Measurements from ENCODE around the gene SNED1.

Gene SNED1

DNA sequence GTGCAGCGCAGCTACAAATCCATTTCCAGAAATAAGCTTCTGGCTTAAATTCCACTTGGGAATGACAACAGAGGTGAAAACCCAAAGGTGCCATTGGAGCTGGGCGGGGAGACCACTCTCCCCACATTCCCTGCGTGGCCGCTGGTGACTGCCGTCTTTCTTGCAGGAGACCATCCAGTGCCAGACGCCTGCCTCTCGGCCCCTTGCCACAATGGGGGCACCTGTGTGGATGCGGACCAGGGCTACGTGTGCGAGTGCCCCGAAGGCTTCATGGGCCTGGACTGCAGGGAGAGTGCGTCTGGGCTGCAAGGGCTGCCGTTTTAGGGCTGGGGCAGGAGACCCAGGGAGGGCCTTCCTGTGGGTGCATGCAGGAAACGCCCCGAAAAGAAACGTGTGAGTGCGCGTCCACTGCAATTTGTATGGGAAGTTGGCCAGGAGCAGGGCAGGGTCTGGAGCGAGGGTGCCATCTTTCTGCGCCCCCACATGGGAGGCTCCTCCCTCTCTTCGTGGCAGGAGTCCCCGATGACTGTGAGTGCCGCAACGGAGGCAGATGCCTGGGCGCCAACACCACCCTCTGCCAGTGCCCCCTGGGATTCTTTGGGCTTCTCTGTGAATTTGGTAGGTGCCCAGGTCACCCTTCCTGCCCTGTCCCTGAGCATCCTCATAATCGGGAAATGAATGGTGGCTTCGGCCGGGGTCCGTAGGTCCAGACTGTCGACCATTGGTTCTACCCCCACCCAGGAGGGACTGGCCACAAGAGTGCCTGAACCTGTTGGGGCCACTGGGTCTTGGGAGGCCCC, 49.9 kb downstream of the SNED1 start:
- no peak for DNase-seq (ENCODE audit: low spot score)

DNA sequence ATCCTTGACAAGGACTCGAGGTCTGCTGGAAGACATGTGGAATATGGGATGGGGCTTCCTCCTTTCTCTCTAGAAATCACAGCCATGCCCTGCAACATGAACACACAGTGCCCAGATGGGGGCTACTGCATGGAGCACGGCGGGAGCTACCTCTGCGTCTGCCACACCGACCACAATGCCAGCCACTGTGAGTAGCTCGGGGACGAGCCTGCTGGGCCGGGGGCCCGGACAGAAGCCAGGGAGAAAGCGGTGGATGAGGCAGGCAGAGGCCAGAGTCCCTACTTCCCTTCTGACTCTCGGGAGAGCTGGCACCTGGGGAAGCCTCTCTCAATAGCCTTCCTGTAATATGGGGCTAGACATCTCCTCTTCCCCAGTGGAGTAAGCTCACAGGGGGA, 50.5 kb downstream of the SNED1 start:
- DNase-seq (ENCODE audit: low spot score): no peak

GRCh38 chr2:241049739-241050623, 51.6 kb downstream of the SNED1 start:
- DNase-seq (ENCODE audit: low spot score): no peak

DNA sequence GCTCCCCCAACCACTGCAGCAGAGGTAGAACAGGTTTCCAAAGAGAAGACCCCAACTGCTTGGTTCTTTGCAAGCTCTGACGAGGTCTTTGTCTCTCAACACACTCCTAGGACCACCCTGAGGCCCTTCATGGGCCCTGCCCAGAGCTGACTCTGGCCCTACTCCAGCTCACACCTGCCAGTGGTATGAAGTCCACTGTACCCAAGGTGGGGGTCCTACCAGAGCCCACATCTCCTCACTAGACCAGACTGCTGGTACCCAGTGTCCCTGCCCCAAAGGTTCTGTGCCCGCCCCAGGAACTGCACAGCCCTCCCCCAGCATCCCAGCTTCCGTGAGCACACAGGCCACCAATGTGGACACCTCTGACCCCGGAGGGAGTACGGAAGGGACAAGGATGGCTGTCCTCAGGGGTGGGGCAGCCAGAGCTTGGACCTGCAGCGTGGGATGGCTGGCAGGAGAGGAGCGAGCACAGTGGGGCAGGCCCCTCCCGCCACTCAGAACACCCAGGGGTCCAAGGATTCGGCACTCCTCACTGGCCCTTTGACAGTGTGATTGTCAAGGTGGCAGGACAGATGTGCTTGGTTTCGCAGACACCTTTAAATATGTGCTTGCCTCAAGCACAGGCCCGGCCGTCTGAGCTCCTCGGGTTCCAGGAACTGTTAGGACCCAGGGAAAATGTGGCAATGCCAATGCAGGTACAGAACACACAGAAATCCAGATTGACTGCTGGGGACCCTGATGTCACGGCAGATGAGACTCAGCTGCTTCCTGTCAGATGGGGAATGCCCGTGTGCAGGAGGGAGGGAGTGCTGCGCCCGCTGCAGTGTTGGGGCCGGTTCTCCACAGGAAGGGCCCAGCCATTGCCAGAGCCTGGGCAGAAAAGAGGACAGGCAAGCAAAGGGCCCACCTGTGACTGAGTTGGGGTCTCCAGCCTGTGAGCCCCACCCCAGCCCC, 52.5 kb downstream of the SNED1 start:
- no peak for DNase-seq (ENCODE audit: low spot score)

GRCh38 chr2:241051578-241052487, 53.4 kb downstream of the SNED1 start:
- DNase-seq (ENCODE audit: low spot score): no peak

DNA sequence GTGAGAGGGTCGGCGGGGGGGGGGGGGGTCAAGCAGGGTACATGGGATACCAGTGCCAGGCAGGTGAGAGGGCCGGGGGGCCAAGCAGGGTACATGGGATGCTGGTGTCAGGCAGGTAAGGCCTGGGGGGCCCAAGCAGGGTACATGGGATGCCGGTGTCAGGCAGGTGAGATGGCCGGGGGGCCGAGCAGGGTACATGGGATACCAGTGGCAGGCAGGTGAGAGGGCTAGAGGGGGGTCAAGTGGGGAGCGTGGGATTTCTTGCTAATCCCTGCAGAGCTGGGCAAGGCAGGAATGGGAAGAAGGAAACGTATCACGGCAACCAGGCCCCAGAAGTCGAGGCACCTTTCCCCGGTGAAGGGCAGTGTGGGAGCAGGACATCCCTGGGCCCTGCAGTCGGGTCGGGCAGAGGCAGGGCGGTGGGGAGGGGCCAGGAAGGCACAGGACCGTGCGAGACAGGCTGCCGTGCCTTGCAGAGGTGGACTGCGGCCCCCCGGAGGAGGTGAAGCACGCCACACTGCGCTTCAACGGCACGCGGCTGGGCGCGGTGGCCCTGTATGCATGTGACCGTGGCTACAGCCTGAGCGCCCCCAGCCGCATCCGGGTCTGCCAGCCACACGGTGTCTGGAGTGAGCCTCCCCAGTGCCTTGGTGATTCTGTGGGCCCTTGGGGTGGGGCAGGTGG, 54.4 kb downstream of the SNED1 start:
- no peak for DNase-seq (ENCODE audit: low spot score)

DNA sequence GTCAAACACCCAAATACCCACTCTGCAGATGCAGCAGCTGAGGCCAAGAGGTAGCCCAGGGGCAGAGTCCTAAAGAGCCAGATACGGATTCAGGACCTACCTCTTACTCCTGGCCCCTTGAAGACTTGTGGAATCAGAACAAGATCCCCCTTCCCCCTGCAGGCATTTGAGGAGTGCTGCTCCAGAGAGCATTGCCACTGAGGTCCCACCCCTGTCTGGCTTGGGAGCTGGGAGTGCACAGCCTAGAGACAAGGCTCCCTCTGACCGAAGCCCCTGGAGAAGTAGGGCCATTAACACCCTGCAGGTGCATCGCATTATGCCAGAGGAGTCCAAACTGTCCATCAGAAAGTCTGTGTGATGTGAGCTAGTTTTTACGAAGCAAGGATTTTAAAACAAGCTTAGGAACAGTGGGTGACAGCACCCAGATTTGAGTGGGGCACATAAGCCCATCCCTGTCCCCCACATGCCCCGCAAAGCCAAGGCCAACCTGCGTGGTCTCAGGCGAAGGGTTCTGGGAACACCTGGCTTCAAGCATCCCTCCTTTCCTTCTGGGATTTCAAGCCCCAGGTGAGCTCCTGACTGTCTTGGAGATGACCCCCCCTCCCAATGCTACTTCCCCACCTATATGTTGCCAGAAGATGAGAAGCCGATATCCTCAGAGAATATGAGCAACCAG, 55.3 kb downstream of the SNED1 start:
- no peak for DNase-seq (ENCODE audit: low spot score)

DNA sequence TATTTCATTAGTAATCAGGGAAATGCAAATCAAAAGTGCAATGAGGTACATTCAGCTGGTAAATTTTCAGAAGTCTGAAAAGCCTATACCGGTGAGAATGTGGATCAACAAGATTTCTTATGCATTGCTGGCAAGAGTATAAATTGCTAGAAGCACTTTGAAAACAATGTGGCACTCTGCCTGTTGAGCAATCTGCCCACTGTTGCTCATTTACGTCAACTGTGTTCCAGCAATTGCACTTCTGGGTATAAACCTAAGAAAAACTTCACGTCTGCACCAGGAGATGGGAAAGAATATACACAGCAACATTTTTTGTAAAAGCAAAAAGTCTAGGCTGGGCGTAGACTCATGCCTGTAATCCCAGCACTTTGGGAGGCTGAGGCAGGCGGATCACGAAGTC, 62.9 kb downstream of the SNED1 start:
- DNase-seq (ENCODE audit: low spot score): no peak

GRCh38 chr2:241062389-241063092, 64.1 kb downstream of the SNED1 start:
- no peak for DNase-seq (ENCODE audit: low spot score)

GRCh38 chr2:241063093-241063551, 64.7 kb downstream of the SNED1 start:
- no peak for DNase-seq (ENCODE audit: low spot score)

DNA sequence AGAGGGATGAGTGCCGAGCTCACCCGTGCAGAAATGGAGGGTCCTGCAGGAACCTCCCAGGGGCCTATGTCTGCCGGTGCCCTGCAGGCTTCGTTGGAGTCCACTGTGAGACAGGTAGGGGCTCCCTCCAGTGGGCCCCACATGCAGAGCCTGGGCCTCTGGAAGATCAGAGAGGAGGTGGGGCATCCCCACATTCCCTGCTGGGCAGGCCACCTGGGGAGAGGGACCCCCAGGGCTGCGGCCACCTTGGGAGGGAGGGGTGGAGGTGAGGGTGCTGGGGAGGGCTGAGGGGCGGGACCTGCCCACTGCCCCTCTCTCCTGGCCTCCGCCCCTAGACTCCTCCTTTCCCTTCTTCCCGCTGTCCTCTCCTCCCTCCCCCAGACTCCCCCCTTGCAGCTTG, 65.2 kb downstream of the SNED1 start:
- DNase-seq (ENCODE audit: low spot score): no peak

GRCh38 chr2:241064008-241064801, 65.8 kb downstream of the SNED1 start:
- DNase-seq (ENCODE audit: low spot score): no peak

- no peak for DNase-seq (ENCODE audit: low spot score)
Observed at GRCh38 chr2:241064802-241065354, 66.5 kb downstream of the SNED1 start.

DNA sequence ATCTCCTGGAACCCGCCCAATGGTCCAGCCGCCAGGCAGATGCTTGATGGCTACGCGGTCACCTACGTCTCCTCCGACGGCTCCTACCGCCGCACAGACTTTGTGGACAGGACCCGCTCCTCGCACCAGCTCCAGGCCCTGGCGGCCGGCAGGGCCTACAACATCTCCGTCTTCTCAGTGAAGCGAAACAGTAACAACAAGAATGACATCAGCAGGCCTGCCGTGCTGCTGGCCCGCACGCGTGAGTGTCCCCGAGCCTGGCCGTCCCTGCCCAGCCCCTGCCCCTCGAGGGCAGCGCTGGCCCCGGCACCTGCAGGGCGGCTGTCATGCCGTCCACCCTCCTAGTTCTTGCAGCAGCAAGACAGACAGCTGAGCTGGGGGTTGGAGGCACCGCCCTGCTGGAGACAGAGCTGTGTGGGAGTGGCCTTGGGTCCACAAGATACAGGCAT, 67.0 kb downstream of the SNED1 start:
- no peak for DNase-seq (ENCODE audit: low spot score)

- no peak for DNase-seq (ENCODE audit: low spot score)
Observed at GRCh38 chr2:241066171-241066892, 67.9 kb downstream of the SNED1 start.

GRCh38 chr2:241066893-241067341, 68.5 kb downstream of the SNED1 start:
- DNase-seq (ENCODE audit: low spot score): peak; percentile 25
